ENCODE results near the gene MSMB.
A peak's percentile ranks its signal among the peaks of the same experiment; 100 is the strongest.

The MSMB gene

GRCh38 chr10:46030091-46030937, 15.8 kb downstream of the MSMB start, which contains the start of gene NCOA4 (continued):
- no peak for TF ChIP-seq ZNF26 (tag by site-specific recombination; IDR thresholded peaks at IDR 0.05)
- TF ChIP-seq ELK4 (IDR thresholded peaks at IDR 0.05; ENCODE audit: borderline replicate concordance, low read depth, low read length): no peak
- TF ChIP-seq ZNF843 (tag by site-specific recombination; IDR thresholded peaks at IDR 0.05): peak; percentile 67
- TF ChIP-seq ZNF174 (tag by site-specific recombination; IDR thresholded peaks at IDR 0.05): no peak
- TF ChIP-seq ZNF302 (tag by site-specific recombination; IDR thresholded peaks at IDR 0.05; ENCODE audit: low read depth): no peak
- no peak for TF ChIP-seq ZNF621 (tag by site-specific recombination; IDR thresholded peaks at IDR 0.05)
- TF ChIP-seq ZNF623 (tag by site-specific recombination; IDR thresholded peaks at IDR 0.05): no peak
- TF ChIP-seq ZSCAN18 (tag by site-specific recombination; IDR thresholded peaks at IDR 0.05): no peak
- no peak for TF ChIP-seq ZSCAN4 (tag by site-specific recombination; IDR thresholded peaks at IDR 0.05)
- TF ChIP-seq ZNF830 (tag by site-specific recombination; IDR thresholded peaks at IDR 0.05; ENCODE audit: low read depth): no peak
- peak; percentile 65; the same call in 1 of the 2 replicates for TF ChIP-seq INSM2 (tag by site-specific recombination; IDR thresholded peaks at IDR 0.05)
- no peak for TF ChIP-seq HOXD13 (CRISPR knock-in tag; IDR thresholded peaks at IDR 0.05; ENCODE audit: borderline replicate concordance)
- TF ChIP-seq SALL2 (tag by site-specific recombination; IDR thresholded peaks at IDR 0.05; ENCODE audit: borderline replicate concordance): no peak
- peak; percentile 56; the same call in 1 of the 2 replicates for TF ChIP-seq ZNF394 (tag by site-specific recombination; IDR thresholded peaks at IDR 0.05; ENCODE audit: borderline replicate concordance)
- no peak for TF ChIP-seq ZNF777 (tag by site-specific recombination; IDR thresholded peaks at IDR 0.05; ENCODE audit: borderline replicate concordance)
- TF ChIP-seq, protein P1, sequence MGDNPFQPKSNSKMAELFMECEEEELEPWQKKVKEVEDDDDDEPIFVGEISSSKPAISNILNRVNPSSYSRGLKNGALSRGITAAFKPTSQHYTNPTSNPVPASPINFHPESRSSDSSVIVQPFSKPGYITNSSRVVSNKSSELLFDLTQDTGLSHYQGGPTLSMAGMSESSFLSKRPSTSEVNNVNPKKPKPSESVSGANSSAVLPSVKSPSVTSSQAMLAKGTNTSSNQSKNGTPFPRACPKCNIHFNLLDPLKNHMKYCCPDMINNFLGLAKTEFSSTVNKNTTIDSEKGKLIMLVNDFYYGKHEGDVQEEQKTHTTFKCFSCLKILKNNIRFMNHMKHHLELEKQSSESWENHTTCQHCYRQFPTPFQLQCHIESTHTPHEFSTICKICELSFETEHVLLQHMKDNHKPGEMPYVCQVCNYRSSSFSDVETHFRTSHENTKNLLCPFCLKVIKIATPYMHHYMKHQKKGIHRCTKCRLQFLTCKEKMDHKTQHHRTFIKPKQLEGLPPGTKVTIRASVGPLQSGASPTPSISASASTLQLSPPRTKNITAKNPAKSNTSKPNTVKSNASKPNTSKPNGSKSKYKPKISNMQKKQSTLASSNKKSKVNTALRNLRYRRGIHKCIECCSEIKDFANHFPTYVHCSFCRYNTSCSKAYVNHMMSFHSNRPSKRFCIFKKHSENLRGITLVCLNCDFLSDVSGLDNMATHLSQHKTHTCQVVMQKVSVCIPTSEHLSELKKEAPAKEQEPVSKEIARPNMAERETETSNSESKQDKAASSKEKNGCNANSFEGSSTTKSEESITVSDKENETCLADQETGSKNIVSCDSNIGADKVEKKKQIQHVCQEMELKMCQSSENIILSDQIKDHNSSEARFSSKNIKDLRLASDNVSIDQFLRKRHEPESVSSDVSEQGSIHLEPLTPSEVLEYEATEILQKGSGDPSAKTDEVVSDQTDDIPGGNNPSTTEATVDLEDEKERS (tag by site-specific recombination; IDR thresholded peaks at IDR 0.05): 0 out of 2 replicates have a peak, but pooled peaks have one; percentile 41
- TF ChIP-seq ZNF768 (tag by site-specific recombination; IDR thresholded peaks at IDR 0.05): no peak
- no peak for TF ChIP-seq ZNF433 (tag by site-specific recombination; IDR thresholded peaks at IDR 0.05; ENCODE audit: low read depth)
- TF ChIP-seq, protein P2, sequence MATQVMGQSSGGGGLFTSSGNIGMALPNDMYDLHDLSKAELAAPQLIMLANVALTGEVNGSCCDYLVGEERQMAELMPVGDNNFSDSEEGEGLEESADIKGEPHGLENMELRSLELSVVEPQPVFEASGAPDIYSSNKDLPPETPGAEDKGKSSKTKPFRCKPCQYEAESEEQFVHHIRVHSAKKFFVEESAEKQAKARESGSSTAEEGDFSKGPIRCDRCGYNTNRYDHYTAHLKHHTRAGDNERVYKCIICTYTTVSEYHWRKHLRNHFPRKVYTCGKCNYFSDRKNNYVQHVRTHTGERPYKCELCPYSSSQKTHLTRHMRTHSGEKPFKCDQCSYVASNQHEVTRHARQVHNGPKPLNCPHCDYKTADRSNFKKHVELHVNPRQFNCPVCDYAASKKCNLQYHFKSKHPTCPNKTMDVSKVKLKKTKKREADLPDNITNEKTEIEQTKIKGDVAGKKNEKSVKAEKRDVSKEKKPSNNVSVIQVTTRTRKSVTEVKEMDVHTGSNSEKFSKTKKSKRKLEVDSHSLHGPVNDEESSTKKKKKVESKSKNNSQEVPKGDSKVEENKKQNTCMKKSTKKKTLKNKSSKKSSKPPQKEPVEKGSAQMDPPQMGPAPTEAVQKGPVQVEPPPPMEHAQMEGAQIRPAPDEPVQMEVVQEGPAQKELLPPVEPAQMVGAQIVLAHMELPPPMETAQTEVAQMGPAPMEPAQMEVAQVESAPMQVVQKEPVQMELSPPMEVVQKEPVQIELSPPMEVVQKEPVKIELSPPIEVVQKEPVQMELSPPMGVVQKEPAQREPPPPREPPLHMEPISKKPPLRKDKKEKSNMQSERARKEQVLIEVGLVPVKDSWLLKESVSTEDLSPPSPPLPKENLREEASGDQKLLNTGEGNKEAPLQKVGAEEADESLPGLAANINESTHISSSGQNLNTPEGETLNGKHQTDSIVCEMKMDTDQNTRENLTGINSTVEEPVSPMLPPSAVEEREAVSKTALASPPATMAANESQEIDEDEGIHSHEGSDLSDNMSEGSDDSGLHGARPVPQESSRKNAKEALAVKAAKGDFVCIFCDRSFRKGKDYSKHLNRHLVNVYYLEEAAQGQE (tag by site-specific recombination; IDR thresholded peaks at IDR 0.05): peak; percentile 57
- TF ChIP-seq RBAK (tag by site-specific recombination; IDR thresholded peaks at IDR 0.05): no peak
- TF ChIP-seq ZNF785 (tag by site-specific recombination; IDR thresholded peaks at IDR 0.05): no peak
- no peak for TF ChIP-seq ZNF416 (tag by site-specific recombination; IDR thresholded peaks at IDR 0.05)
- no peak for TF ChIP-seq ZNF423 (tag by site-specific recombination; IDR thresholded peaks at IDR 0.05)
- TF ChIP-seq ZNF558 (tag by site-specific recombination; IDR thresholded peaks at IDR 0.05): no peak
- no peak for TF ChIP-seq SCRT1 (tag by site-specific recombination; IDR thresholded peaks at IDR 0.05; ENCODE audit: borderline replicate concordance)
